NCI-H345 treated with DMSO at 0.1 percent for 48 hours (cell line): ENCODE results near the gene PDE11A.
"Not testable (repeated sequence)": the region's sequence is repeated elsewhere in the genome, so short reads cannot be mapped to it uniquely, and the experiment has no call there.

Experiments used
- DNase-seq: peaks from one replicate; lab custom pipeline; 2025; ENCODE audit not compliant: unreplicated experiment; lab: John Stamatoyannopoulos, UW

Gene PDE11A

DNA sequence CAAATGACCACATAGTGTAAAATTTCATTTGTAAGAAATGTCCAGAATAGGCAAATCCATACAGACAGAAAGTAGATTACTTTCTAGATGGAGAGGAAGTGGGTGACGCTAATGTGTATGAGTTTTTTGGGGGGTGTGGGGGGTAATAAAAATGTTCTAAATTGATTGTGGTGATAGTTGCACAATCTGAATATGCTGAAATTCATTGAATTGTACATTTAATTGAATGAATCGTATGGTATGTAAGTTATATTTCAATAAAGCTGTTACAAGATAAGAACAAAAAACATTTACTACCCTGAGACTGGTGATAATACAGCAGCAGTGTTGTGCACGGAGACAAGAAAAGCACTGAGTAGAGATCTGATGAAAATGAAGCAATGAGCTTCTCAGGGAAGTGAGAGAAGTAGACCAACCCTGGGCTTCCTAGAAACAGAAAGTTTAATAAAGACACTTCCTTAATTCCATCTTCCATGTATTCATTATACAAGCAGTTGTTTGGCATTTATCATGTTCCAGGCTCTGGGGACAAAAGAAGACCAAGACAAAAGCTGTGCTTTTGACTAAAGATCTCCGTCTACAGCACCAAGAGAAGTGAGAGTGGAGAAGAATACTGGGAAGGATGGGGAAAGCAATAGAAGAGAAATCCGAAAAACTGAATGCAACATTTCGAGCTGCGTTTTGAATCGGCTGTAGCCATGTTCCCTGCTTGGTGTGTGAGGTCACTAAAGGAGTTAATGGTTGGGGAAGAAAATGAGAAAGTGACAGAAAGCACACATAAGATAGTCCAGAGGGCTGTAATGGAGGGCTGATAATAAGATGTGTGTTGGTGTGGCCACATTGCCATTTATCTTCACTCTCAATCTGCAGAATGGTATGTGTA, 1.8 kb upstream of the PDE11A start:
- no peak for DNase-seq

DNA sequence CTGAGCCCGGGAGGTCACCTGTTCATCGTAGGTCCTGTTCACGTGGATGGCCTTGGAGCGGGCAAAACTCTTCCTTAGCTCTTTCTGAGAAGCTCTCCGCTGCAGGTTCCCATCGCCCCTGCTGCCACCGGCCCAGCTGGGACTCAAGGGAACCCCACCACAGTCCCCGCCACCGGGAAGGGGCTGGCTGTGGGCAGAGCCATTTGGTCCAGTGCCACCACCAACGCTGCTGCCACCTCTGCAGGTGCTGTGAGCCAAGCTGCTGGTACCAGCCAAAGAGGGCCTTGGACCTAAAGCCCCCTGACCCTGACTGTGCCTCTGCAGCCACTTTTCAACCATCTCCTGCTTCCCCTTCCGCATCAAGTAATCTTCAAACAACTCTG, 586 bp downstream of the PDE11A start:
- DNase-seq, result no peak

GRCh38 chr2:178070824-178071223, 1.8 kb downstream of the PDE11A start:
- DNase-seq, result no peak

DNA sequence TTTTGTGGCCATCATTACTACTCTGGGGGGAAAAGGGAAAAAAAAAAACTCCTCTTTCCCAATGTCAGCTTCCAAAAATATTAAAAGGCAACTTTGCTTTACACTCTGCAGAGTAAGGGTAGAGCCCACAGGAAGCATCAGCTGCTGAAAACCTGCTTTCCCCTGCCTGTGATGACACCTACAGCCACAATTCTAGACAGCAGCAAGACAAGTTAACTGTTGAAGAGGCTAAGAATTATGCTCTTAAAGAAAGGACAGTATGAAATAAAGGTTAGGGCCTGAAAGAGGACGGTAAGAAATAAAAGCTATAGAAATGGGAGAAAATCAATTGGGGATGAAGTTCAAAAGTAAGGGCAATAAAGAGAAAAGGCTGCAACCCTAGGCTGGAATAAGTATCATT, 3.0 kb downstream of the PDE11A start:
- DNase-seq, result no peak

- DNase-seq, result no peak
These were observed 3.6 kb downstream of the PDE11A start for GRCh38 chr2:178068823-178069454.

DNA sequence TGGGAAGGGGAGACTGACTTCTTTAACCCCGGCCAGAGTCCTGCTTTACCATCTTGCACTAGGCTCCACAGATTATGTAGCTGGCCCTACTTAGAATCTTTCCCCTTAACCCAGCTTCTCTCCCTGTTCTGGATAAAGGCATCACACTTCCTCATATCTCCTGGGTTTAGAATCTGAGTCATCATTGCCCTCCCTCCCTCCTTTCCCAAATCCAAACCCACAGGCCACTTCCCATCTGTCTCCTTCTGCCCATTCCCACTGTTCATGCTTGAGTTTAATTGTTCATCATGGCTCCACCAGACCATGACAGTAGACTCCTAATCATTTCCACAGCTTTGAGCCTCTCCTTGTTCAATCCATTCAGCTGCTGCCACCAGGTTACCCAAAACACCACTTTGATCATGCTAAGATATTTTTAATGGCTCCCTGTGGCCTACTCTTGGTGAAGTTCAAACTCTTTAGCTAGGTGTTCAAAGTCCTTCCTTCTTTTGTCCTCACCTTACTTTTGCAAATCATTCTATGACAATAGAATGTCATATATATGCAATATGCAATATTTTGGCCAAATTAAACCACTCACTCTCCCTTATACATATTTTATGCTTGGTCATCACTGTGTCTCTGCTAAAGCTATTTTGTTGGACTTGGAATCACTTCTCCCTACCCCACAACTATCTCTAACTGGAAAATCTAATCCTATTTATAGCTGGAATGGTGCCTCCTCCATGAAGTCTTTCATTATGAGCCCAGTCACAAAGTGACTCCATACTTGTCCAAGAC, 5.5 kb downstream of the PDE11A start:
- peak; percentile 48 for DNase-seq

DNA sequence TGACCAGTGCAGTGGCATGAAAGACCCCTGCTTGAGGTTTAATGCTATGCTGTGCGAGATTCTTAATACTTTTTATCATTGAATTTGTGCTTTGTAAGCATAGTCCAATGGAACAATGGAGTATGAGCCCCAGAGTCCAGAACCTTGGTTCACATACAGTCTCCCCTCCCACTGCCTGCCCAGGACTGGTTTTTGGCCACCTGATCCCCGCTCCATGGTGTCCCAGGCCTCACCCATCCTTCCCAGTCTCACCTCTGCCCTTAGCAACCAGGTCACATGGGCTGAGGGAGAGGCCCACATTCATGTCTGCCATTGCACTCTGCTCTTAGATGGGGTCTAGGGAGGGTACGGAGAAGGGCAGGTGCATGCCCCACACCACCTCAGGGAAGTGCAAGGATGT, 6.3 kb downstream of the PDE11A start:
- no peak for DNase-seq

DNA sequence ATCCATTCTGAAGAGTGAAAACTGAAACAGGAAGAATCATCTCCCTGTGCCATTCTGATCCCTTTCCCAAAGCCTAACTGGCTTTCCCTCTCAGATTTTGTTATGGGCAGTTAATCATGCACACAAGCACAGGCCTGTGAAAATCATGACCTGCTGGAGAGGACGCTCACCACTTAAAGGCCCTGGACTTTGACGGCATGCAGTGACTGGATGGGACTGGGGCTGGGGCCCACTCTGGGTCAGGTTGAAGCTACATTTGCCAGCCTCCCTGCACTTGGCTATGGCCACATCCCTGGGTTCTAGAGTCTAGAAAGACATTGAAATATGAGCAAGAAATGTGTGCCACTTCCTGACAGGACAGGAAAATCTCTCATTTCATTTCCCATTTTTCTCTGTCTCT, 12.9 kb downstream of the PDE11A start:
- no peak for DNase-seq

DNA sequence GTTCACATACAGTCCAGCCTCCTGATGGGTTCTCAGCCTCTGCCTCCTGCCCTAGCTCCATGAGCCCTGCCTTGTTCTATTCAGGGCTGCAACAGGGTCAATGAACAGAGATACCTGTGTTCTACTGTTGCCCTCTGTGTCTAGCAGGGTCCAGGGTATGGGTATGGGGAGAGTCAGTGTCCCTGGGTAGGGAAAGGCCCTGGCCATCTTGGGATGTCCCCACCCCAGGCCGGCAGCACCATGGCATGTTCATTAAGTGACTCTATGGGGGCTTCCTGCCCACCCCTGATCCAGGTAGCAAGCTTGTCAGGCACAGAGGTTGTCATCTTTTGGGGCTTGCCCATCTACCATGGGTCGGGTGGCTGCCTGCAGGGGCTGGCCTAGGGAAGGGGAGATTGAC, 13.5 kb downstream of the PDE11A start:
- no peak for DNase-seq

DNA sequence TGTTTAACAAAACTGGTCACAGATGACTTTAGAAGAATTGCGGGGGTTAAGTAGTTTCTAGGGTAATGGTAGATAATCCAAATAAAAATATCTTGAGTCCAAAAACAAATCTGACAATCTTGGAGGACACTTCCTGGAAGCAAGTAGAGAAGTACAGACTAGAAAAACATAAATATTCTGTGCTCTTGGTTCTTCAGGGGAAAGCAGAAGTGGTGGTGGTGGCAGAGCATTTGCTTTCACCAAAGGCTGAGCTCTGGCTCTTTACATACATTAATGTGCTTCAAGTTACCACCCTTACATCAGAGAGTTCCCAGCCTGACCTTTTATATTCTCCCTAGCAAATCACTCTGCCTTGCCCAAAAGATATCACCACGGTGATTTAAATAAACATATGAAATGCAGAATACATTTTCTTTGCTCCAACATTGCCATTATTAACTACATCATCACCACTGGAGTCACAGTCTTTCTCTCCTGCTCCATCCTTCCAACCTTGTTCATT, 15.3 kb downstream of the PDE11A start:
- no peak for DNase-seq

- DNase-seq, result no peak
These were observed 16.2 kb downstream of the PDE11A start for GRCh38 chr2:178056345-178056744.

DNA sequence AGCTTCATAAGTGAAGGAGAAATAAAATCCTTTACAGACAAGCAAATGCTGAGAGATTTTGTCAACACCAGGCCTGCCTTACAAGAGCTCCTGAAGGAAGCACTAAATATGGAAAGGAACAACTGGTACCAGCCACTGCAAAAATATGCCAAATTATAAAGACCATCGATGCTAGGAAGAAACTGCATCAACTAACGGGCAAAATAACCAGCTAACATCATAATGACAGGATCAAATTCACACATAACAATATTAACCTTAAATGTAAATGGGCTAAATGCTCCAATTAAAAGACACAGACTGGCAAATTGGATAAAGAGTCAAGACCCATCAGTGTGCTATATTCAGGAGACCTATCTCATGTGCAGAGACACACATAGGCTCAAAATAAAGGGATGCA, 21.3 kb downstream of the PDE11A start:
- not testable (repeated sequence) for DNase-seq

GRCh38 chr2:178047391-178047790, 25.2 kb downstream of the PDE11A start:
- no peak for DNase-seq

GRCh38 chr2:178044836-178045235, 27.7 kb downstream of the PDE11A start:
- DNase-seq, result no peak

DNA sequence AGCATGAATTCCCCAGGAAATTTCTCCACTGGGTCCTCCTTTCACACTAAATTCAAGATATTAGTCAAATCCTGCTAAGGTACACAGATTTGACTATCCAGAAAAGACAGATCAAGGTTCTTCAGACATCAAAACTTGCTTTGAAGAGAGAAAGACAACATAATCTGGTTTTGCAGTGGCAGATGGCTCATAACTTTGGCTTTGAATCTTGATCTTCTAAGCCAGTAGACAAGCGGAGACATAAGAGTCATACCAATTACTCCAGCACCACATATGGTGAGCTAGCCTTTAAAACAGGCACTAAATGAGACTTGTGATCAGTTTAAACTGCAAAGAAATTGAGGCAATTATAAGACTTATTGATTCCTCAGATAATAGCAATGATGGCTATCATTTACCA, 29.3 kb downstream of the PDE11A start:
- DNase-seq, result no peak

DNA sequence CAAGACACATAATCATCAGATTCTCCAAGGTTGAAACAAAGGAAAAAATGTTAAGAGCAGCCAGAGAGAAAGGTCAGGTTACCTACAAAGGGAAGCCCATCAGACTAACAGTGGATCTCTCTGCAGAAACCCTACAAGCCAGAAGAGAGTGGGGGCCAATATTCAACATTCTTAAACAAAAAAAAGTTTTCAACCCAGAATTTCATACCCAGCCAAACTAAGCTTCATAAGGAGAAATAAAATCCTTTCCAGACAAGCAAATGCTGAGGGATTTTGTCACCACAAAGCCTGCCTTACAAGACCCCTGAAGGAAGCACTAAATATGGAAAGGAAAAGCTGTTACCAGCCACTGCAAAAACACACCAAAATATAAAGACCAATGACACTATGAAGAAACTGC, 39.0 kb downstream of the PDE11A start:
- DNase-seq, result not testable (repeated sequence)

DNA sequence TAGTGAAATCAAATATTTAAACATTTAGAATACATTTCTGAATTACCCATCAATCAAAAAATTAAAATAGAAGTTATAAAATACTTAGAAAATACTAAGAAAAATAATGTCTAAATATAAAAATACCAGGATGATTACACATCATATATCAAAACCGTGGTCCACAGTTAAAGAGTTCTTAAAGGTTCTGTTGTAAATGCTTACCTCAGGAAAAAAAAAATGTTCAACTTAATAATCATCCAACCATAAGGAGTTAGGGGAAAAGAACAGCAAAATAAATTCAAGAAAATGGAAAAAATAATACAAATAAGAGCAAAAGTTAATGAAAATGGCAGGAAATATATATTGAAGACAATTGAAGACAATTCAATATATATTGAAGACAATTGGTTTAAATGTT, 43.2 kb downstream of the PDE11A start:
- no peak for DNase-seq

- no peak for DNase-seq
These were observed 46.9 kb downstream of the PDE11A start for GRCh38 chr2:178025551-178026185.

- DNase-seq, result no peak
These were observed 54.4 kb downstream of the PDE11A start for GRCh38 chr2:178018141-178018540.

DNA sequence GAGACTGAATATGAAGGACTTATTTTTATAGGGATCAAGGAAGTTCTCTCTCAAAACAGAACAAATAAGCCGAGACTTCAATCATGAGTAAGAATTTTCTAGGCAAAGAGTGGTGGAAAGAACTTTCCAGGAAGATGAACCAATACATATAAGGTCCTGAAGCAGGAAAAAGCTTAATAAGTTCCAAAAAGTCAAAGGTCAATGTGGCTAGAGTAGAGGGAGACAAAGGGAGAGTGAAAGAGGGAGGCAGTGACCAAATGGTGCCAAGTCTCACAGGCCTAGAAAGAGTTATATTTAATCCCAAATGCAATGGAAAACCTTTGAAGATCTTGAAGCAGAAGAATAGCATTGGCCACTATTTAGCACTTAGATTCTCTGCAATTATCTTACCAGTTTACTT, 56.0 kb downstream of the PDE11A start:
- no peak for DNase-seq

DNA sequence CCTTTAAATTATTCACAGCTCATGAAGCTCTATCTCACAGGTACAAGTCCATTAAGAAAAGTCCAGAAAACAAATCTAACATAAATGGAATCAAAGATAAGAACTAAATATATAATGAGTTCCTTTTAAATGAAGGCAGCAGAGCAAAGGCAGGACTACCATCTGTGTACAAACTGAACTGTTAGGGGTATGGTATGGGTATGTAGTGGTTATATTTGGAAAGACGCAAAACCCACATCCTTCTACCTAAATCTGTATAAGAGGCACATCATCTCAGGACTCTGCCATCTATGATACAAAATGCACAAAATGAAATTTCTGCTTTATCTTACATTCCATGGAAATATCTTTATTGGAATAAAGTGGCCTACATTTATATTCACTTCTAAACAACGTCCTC, 59.9 kb downstream of the PDE11A start:
- DNase-seq, result no peak
